Gastrocnemius medialis (tissue), 4 donors: Measurements from ENCODE around the gene CBR4.

Source experiments
- POLR2A ChIP-seq, 2 donors: fragments of 450-650 bp; IDR thresholded peaks; one replicate each; pipeline ENCODE4 v1.6.1; 2017; ENCODE audit warnings: antibody characterized with exemption in 2 of 2, mild to moderate bottlenecking in 2 of 2, moderate library complexity in 2 of 2
- TF ChIP-seq, protein P1 (sequence below), 5 experiments: fragments of 450-650 bp in 3 of 5; fragments of 200-600 bp in 2 of 5; sonication (generic) in 2 of 5; IDR thresholded peaks in 4 of 5; conservative IDR thresholded peaks in 1 of 5; 1 replicate in 4 of 5; 2 replicates in 1 of 5; pipeline ENCODE4 v1.5.1; 2016 to 2019; ENCODE audit warnings: antibody characterized with exemption in 5 of 5, mild to moderate bottlenecking in 3 of 5, moderate library complexity in 3 of 5

- no peak for TF ChIP-seq POLR2A (IDR thresholded peaks at IDR 0.05)
- TF ChIP-seq, protein P1, sequence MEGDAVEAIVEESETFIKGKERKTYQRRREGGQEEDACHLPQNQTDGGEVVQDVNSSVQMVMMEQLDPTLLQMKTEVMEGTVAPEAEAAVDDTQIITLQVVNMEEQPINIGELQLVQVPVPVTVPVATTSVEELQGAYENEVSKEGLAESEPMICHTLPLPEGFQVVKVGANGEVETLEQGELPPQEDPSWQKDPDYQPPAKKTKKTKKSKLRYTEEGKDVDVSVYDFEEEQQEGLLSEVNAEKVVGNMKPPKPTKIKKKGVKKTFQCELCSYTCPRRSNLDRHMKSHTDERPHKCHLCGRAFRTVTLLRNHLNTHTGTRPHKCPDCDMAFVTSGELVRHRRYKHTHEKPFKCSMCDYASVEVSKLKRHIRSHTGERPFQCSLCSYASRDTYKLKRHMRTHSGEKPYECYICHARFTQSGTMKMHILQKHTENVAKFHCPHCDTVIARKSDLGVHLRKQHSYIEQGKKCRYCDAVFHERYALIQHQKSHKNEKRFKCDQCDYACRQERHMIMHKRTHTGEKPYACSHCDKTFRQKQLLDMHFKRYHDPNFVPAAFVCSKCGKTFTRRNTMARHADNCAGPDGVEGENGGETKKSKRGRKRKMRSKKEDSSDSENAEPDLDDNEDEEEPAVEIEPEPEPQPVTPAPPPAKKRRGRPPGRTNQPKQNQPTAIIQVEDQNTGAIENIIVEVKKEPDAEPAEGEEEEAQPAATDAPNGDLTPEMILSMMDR (IDR thresholded peaks at IDR 0.05 in 4 of 5, conservative IDR thresholded peaks at IDR 0.05 in 1 of 5): no peak
Measured at GRCh38 chr4:169029947-169030346, 19.9 kb upstream of the CBR4 start.
